Measurements from ENCODE around the gene TOR3A. TPM values are rescaled to one million over a fixed set of nuclear protein-coding genes. Genes with fewer than 3 reads are reported as not detected.

The TOR3A gene
- total RNA-seq, 4 donors from 2014 or later: 19.2 to 42.9 (median 33.9) TPM

GRCh38 chr1:179141592-179142251 is 59.9 kb downstream of the TOR3A start:
- Histone ChIP-seq H3K4me3 (no peak overlapping the region), H3K36me3 (no peaks in the 10 kb centered on the region), H3K9me3 (no peaks in the 10 kb centered on the region), H3K27ac (peak overlapping the region in 1 of 4 donors; percentile 1), H3K4me1 (peaks cover 0 to 6% (median 0%) of the 10 kb centered on the region in 4 donors), H3K27me3 (no peaks in the 10 kb centered on the region)
- TF ChIP-seq POLR2A (IDR thresholded peaks at IDR 0.05): no peak
- no peak for TF ChIP-seq CTCF (IDR thresholded peaks at IDR 0.05)
- DNase-seq: no peak

- H3K36me3 ChIP-seq: no peaks in the 10 kb centered on the region
- H3K4me1 ChIP-seq: peaks cover 0 to 6% (median 0%) of the 10 kb centered on the region in 4 donors
Observed at GRCh38 chr1:179142889-179143299, 61.0 kb downstream of the TOR3A start.

GRCh38 chr1:179143322-179143721 is 61.5 kb downstream of the TOR3A start:
- TF ChIP-seq POLR2A (IDR thresholded peaks at IDR 0.05) (no peak), CTCF (IDR thresholded peaks at IDR 0.05) (no peak)
- Histone ChIP-seq H3K27ac (peak overlapping the region in 2 of 4 donors; percentile 8 to 66), H3K9me3 (no peaks in the 10 kb centered on the region), H3K4me3 (no peak overlapping the region), H3K27me3 (no peaks in the 10 kb centered on the region), H3K36me3 (no peaks in the 10 kb centered on the region), H3K4me1 (peaks cover 0 to 6% (median 0%) of the 10 kb centered on the region in 4 donors)
- DNase-seq: no peak

More at GRCh38 chr1:179142889-179143299, 61.0 kb downstream of the TOR3A start:
- Histone ChIP-seq H3K27me3 (no peaks in the 10 kb centered on the region), H3K9me3 (no peaks in the 10 kb centered on the region), H3K4me3 (no peak overlapping the region), H3K27ac (peak overlapping the region in 3 of 4 donors; percentile 8 to 66 (median 47))
- DNase-seq: no peak
- TF ChIP-seq CTCF (IDR thresholded peaks at IDR 0.05) (no peak), POLR2A (IDR thresholded peaks at IDR 0.05) (peak in 1 of 2 donors; percentile 21)

- Histone ChIP-seq H3K4me1 (peaks cover 0 to 6% (median 0%) of the 10 kb centered on the region in 4 donors), H3K4me3 (no peak overlapping the region), H3K9me3 (no peaks in the 10 kb centered on the region), H3K36me3 (no peaks in the 10 kb centered on the region), H3K27ac (no peak overlapping the region), H3K27me3 (no peaks in the 10 kb centered on the region)
- DNase-seq: no peak
- TF ChIP-seq POLR2A (IDR thresholded peaks at IDR 0.05) (no peak), CTCF (IDR thresholded peaks at IDR 0.05) (no peak)
Observed at GRCh38 chr1:179144626-179145025, 62.8 kb downstream of the TOR3A start.

GRCh38 chr1:179145521-179145920 is 63.7 kb downstream of the TOR3A start:
- Histone ChIP-seq H3K9me3 (no peaks in the 10 kb centered on the region), H3K4me1 (peaks cover 0 to 6% (median 0%) of the 10 kb centered on the region in 4 donors), H3K4me3 (no peak overlapping the region), H3K27me3 (no peaks in the 10 kb centered on the region), H3K36me3 (no peaks in the 10 kb centered on the region), H3K27ac (no peak overlapping the region)
- DNase-seq: no peak
- TF ChIP-seq POLR2A (IDR thresholded peaks at IDR 0.05): no peak
- no peak for TF ChIP-seq CTCF (IDR thresholded peaks at IDR 0.05)

Small RNA genes lying within 50 kb of the gene (small RNA-seq; reads per million reads assigned to genes)
- 0 reads per million in 2 donors for gene AL512326.3

Other genes starting within 250 kb of the TOR3A start
- gene ANGPTL1, start 211.0 kb upstream of the TOR3A start, total RNA-seq: 10 to 100 TPM in 3 of 4 donors, 1 to 10 TPM in 1; 7.2 to 17.0 (median 13.9) TPM
- gene FAM20B, start 56.2 kb upstream of the TOR3A start, total RNA-seq: 10 to 100 TPM; 13.8 to 18.8 (median 17.2) TPM
- gene ABL2, start 147.6 kb downstream of the TOR3A start, total RNA-seq: 10 to 100 TPM in 3 of 4 donors, 1 to 10 TPM in 1; 9.6 to 25.6 (median 12.1) TPM
- gene SOAT1, start 211.7 kb downstream of the TOR3A start, total RNA-seq: 10 to 100 TPM in 2 of 4 donors, 1 to 10 TPM in 2; 7.5 to 12.4 (median 10.4) TPM